Activated B cell treated with CpG ODN at 0.5 μM for 24 hours (primary cell): ENCODE results near the gene CUX1. TPM values are rescaled to one million over a fixed set of nuclear protein-coding genes. Genes with fewer than 3 reads are reported as not detected.

Experiments used
- ATAC-seq: fragments of 200-7000 bp; cut with Tn5 transposase; one replicate; pipeline ENCODE4 v1.10.0; 2021; ENCODE audit warnings: low read depth, mild to moderate bottlenecking, moderate library complexity
- CTCF ChIA-PET: fragments of 350-600 bp; sonication (Branson Sonifier 250); formaldehyde crosslinking; loops from one replicate; lab custom pipeline; 2021; ENCODE audit warnings: antibody characterized with exemption; lab: Charles Lee
- POLR2A ChIA-PET: fragments of 350-600 bp; sonication (Branson Sonifier 250); formaldehyde crosslinking; loops from one replicate; lab custom pipeline; 2021; ENCODE audit warnings: antibody characterized with exemption; lab: Charles Lee
- DNase-seq: peaks from one replicate; pipeline ENCODE4 v3.0.0; 2022
- H3K27ac Mint-ChIP-seq: one replicate; pipeline ENCODE4 v1.8.0; 2020; ENCODE audit warnings: mixed read lengths
- H3K27me3 Mint-ChIP-seq: one replicate; pipeline ENCODE4 v1.8.0; 2021; ENCODE audit warnings: mixed read lengths
- H3K36me3 Mint-ChIP-seq: one replicate; pipeline ENCODE4 v1.8.0; 2021; ENCODE audit warnings: low read depth, mixed read lengths
- H3K4me1 Mint-ChIP-seq: one replicate; pipeline ENCODE4 v1.8.0; 2021; ENCODE audit warnings: mixed read lengths
- H3K4me3 Mint-ChIP-seq: one replicate; pipeline ENCODE4 v1.8.0; 2020; ENCODE audit warnings: mild to moderate bottlenecking, mixed read lengths
- H3K9me3 Mint-ChIP-seq: one replicate; pipeline ENCODE4 v1.8.0; 2020; ENCODE audit warnings: mixed read lengths
- CTCF ChIP-seq: fragments of 200-600 bp; IDR thresholded peaks from one replicate; pipeline ENCODE4 v1.8.0; 2022; ENCODE audit warnings: antibody characterized with exemption, mild to moderate bottlenecking
- intact Hi-C: fragments of 100-400 bp; cut with micrococcal nuclease; formaldehyde crosslinking; loops from one replicate; pipeline ENCODE4 v1.15.1; 2024
- total RNA-seq: library from RNA; stranded (reverse); gene quantifications from 2 replicates; pipeline ENCODE4 v1.2.3, GENCODE V29; 2022

CUX1 gene
- total RNA-seq, 1 donor from 2014 or later, result 61.7 TPM

DNA sequence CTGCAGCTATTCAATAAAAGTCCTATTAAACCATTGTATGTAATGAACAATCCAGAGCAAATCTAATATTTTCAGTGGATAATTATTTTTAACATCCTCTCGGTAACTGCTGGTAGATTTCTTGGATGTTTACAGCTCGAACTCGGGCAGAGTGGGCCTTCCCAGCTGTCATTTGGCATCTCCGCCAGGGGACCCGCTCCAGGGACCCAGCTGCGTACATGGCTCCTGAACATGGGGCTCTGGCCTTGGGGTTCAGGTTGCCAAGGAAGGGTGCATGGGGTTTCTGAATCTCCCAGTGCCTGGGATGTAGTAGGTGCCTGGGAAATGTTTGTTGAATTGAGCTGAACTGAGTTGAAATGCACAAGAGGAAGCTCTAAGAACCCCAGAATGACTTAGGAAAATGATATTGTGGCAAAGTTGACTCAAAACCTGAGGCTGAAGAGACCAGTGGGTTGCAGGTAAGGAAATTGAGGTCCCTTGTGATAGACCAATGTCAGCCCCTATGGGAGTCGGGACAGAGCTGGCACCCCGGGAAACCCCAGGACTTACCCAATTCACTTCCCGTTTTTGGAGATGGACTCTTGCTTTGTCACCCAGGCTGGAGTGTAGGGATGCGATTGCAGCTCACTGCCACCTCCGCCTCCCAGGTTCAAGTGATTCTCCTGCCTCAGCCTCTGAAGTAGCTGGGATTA, 228.4 kb downstream of the CUX1 start:
- no peaks in the 10 kb centered on the region for H3K9me3 Mint-ChIP-seq
- no peaks in the 10 kb centered on the region for H3K27me3 Mint-ChIP-seq
- intact Hi-C loops, result no loop called here
- ChIA-PET POLR2A (interaction anchor here (0.7 to 1.4 kb wide), 4 partner anchors 16 to 189 kb away, joined by 3 to 5 read pairs (median 3); no protein-coding TSS in a partner anchor), CTCF (interaction anchor here (0.9 kb wide), 1 partner anchor 56 kb away, joined by 3 read pairs; no protein-coding TSS in a partner anchor)
- DNase-seq (no peak), ATAC-seq (peak; percentile 14)
- H3K4me3 Mint-ChIP-seq, result no peak overlapping the region
- H3K27ac Mint-ChIP-seq, result no peak overlapping the region
- no peak for TF ChIP-seq CTCF
- peaks cover 44% of the 10 kb centered on the region for H3K4me1 Mint-ChIP-seq
- peaks cover 5% of the 10 kb centered on the region for H3K36me3 Mint-ChIP-seq

DNA sequence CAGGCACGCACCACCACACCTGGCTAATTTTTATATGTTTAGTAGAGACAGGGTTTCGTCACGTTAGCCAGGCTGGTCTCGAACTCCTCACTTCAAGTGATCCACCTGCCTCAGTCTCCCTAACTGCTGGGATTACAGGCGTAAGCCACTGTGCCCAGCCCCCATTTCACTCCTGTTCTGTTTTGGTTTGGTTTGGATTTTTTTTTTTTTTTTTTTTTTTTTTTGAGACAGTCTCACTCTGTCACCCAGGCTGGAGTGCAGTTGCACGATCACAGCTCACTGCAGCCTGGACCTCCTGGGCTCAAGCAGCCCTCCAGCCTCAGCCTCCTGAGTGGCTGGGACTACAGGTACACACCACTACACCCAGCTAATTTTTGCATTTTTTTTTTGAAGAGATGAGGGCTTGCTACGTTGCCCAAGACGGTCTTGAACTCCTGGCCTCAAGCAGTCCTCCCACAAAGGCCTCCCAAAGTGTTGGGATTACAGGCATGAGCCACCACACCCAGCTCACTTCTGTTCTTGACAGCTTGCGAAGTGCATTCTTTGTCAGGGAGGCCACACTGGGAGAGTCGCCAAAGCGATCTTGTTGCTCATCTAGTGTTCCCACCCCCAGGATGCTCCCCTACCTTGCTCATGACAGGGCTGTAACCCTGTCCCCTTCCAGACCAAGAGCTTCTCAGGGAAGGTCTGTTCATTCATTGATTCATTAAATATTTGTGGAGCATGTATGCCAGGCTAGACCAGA, 229.1 kb downstream of the CUX1 start:
- no peak overlapping the region for H3K27ac Mint-ChIP-seq
- intact Hi-C loops, result no loop called here
- H3K4me1 Mint-ChIP-seq, result peaks cover 47% of the 10 kb centered on the region
- ATAC-seq (no peak), DNase-seq (no peak)
- H3K27me3 Mint-ChIP-seq, result no peaks in the 10 kb centered on the region
- ChIA-PET POLR2A (interaction anchor here (1.4 kb wide), 1 partner anchor 15 kb away, joined by 3 read pairs; no protein-coding TSS in a partner anchor), CTCF (interaction anchor here (0.9 kb wide), 1 partner anchor 57 kb away, joined by 3 read pairs; no protein-coding TSS in a partner anchor)
- no peaks in the 10 kb centered on the region for H3K9me3 Mint-ChIP-seq
- H3K4me3 Mint-ChIP-seq, result no peak overlapping the region
- no peak for TF ChIP-seq CTCF
- H3K36me3 Mint-ChIP-seq, result peaks cover 5% of the 10 kb centered on the region

GRCh38 chr7:102047167-102047566, 229.7 kb downstream of the CUX1 start:
- intact Hi-C loops, result no loop called here
- no peak for ATAC-seq
- ChIA-PET CTCF (no interaction called here), POLR2A (no interaction called here)
- TF ChIP-seq CTCF, result no peak
- H3K9me3 Mint-ChIP-seq, result no peaks in the 10 kb centered on the region
- no peak overlapping the region for H3K27ac Mint-ChIP-seq
- H3K4me3 Mint-ChIP-seq, result no peak overlapping the region
- H3K27me3 Mint-ChIP-seq, result no peaks in the 10 kb centered on the region
- no peak for DNase-seq
- peaks cover 5% of the 10 kb centered on the region for H3K36me3 Mint-ChIP-seq
- H3K4me1 Mint-ChIP-seq, result peaks cover 47% of the 10 kb centered on the region

- peaks cover 6% of the 10 kb centered on the region for H3K9me3 Mint-ChIP-seq
These were observed 232.3 kb downstream of the CUX1 start for GRCh38 chr7:102049765-102050164.

More at GRCh38 chr7:102049765-102050164, 232.3 kb downstream of the CUX1 start:
- POLR2A ChIA-PET, result interaction anchor here (0.6 kb wide), 1 partner anchor 169 kb away, joined by 3 read pairs; no protein-coding TSS in a partner anchor
- TF ChIP-seq CTCF, result no peak
- H3K27me3 Mint-ChIP-seq, result no peaks in the 10 kb centered on the region
- no peak for DNase-seq
- no peak for ATAC-seq
- peaks cover 45% of the 10 kb centered on the region for H3K4me1 Mint-ChIP-seq
- intact Hi-C loops, result loop anchor here (1.0 kb wide), 1 partner anchor 13 kb away; no protein-coding TSS in a partner anchor
- no peak overlapping the region for H3K4me3 Mint-ChIP-seq
- peaks cover 14% of the 10 kb centered on the region for H3K36me3 Mint-ChIP-seq
- H3K27ac Mint-ChIP-seq, result no peak overlapping the region
- CTCF ChIA-PET, result no interaction called here
